ENCODE results near the gene SIRPA. TPM values are rescaled to one million over a fixed set of nuclear protein-coding genes. Genes with fewer than 3 reads are reported as not detected.

Gene SIRPA
- total RNA-seq, 1 donor from 2014 or later: not detected

DNA sequence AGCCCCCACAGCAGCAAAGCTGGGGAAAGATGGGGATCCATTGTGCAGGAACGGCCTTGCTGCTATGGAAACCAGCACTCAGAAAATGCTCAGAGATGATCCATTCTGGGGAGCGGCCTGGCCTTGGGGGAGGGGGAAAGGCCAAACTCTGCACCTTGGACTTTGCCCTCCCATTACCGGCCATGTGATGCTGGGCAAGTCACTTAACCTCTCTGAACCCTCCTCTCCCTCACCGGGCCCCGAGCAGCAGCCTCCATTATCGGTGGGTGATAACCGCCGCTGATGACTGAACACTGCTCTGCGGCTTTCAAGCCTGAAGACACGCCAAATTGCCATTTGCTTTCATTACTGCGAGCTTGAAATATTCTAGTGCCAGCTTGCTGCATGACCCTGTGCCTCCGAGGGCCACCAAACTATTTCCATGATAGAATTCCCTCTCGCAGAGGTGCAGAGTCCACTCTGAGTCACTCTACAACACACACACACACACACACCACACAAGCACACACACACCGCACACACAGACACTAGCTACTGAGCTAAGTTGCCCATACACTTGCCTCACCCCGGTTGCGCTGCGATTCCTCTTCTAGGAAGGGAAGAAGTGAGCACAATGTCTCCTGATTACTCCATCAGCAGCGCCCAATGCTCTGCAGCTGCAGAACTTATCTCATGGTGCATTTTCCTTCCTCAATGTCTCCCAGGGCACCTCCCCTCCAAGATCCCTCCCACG is 20.6 kb upstream of the SIRPA start:
- intact Hi-C loops (cut with micrococcal nuclease): loop anchor here (10.0 kb wide), 1 partner anchor 70 kb away; no protein-coding TSS in a partner anchor

DNA sequence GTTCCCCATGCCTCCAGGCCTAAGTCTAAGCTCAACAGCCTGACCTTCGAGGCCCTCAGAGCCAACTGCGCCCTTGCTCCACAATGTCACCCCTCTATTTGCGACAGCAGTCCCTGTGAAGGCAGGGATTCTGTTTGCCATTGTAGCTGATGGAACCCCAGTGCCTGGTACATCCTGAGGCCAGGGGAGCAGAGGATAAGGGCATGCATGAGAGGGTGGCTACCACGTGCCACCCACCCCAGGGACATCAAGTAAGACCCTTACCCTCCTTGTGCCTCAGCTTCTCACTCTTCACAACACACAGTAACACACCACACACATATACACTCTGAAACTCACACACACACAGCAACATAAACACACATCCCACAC is 20.0 kb upstream of the SIRPA start:
- H3K4me1 Mint-ChIP-seq (ENCODE audit: low read depth): no peaks in the 10 kb centered on the region

More for the DNA sequence above, 20.6 kb upstream of the SIRPA start:
- no peak overlapping the region for H3K4me3 Mint-ChIP-seq (ENCODE audit: low read depth)
- no peak for DNase-seq (ENCODE audit: low spot score)
- no peaks in the 10 kb centered on the region for H3K36me3 Mint-ChIP-seq (ENCODE audit: low read depth)
- no peak overlapping the region for H3K27ac Mint-ChIP-seq
- H3K4me1 Mint-ChIP-seq (ENCODE audit: low read depth): no peaks in the 10 kb centered on the region
- H3K9me3 Mint-ChIP-seq: no peaks in the 10 kb centered on the region
- H3K27me3 Mint-ChIP-seq (ENCODE audit: low read depth): no peaks in the 10 kb centered on the region

GRCh38 chr20:1875762-1876161 is 19.4 kb upstream of the SIRPA start:
- H3K36me3 Mint-ChIP-seq (ENCODE audit: low read depth): no peaks in the 10 kb centered on the region
- no peaks in the 10 kb centered on the region for H3K9me3 Mint-ChIP-seq
- H3K27me3 Mint-ChIP-seq (ENCODE audit: low read depth): no peaks in the 10 kb centered on the region
- H3K4me1 Mint-ChIP-seq (ENCODE audit: low read depth): no peaks in the 10 kb centered on the region
- H3K4me3 Mint-ChIP-seq (ENCODE audit: low read depth): no peak overlapping the region
- H3K27ac Mint-ChIP-seq: no peak overlapping the region
- intact Hi-C loops (cut with micrococcal nuclease): loop anchor here (10.0 kb wide), 1 partner anchor 71 kb away; no protein-coding TSS in a partner anchor
- DNase-seq (ENCODE audit: low spot score): no peak

More for the DNA sequence above, 20.0 kb upstream of the SIRPA start:
- Mint-ChIP-seq H3K27me3 (ENCODE audit: low read depth) (no peaks in the 10 kb centered on the region), H3K36me3 (ENCODE audit: low read depth) (no peaks in the 10 kb centered on the region), H3K4me3 (ENCODE audit: low read depth) (no peak overlapping the region), H3K9me3 (no peaks in the 10 kb centered on the region), H3K27ac (no peak overlapping the region)
- intact Hi-C loops (cut with micrococcal nuclease): loop anchor here (10.0 kb wide), 1 partner anchor 70 kb away; no protein-coding TSS in a partner anchor
- no peak for DNase-seq (ENCODE audit: low spot score)

DNA sequence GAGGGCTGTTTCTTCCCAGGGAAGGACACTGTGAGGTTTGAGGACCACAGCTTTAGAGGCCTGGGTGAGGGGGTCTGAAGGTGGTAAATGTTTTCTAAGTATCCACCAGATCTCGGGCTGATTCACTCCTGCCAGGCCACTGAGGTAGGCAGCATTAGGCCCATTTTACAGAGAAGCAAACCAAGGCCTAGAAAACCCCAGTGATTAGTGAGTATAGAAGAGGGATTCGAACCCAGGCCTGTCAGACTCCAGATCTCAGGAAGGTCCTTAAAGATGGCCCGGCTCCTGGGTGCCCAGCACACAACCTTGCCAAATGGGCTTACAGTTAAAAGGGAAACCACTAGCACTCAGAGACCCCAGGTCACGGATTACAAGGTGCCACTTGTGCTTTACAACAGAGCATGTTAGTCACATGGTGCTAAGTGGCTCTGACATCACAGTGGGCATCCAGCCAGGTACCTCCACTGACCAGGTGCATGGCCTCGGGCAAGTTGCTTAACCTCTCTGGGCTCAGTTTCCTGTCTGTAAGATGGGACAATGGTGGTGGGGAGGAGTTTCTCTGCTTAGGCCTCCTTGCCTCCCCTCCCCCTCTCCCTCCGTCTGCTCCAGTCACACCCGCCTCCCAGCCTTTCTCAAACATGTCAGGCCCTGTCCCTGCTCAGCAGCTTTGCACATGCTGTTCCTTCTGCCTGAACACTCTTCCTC is 18.8 kb upstream of the SIRPA start:
- Mint-ChIP-seq H3K27me3 (ENCODE audit: low read depth) (no peaks in the 10 kb centered on the region), H3K4me1 (ENCODE audit: low read depth) (no peaks in the 10 kb centered on the region), H3K27ac (no peak overlapping the region), H3K4me3 (ENCODE audit: low read depth) (no peak overlapping the region), H3K36me3 (ENCODE audit: low read depth) (no peaks in the 10 kb centered on the region), H3K9me3 (no peaks in the 10 kb centered on the region)
- intact Hi-C loops (cut with micrococcal nuclease): loop anchor here (10.0 kb wide), 1 partner anchor 72 kb away; no protein-coding TSS in a partner anchor
- no peak for DNase-seq (ENCODE audit: low spot score)

- Mint-ChIP-seq H3K4me3 (ENCODE audit: low read depth) (no peak overlapping the region), H3K9me3 (no peaks in the 10 kb centered on the region), H3K27ac (no peak overlapping the region), H3K4me1 (ENCODE audit: low read depth) (no peaks in the 10 kb centered on the region), H3K27me3 (ENCODE audit: low read depth) (no peaks in the 10 kb centered on the region), H3K36me3 (ENCODE audit: low read depth) (no peaks in the 10 kb centered on the region)
- intact Hi-C loops (cut with micrococcal nuclease): loop anchor here (10.0 kb wide), 1 partner anchor 72 kb away; no protein-coding TSS in a partner anchor
- DNase-seq (ENCODE audit: low spot score): no peak
Observed at GRCh38 chr20:1876975-1877608, 18.1 kb upstream of the SIRPA start.

- no peak overlapping the region for H3K27ac Mint-ChIP-seq
- intact Hi-C loops (cut with micrococcal nuclease): loop anchor here (10.0 kb wide), 1 partner anchor 73 kb away; no protein-coding TSS in a partner anchor
- H3K4me1 Mint-ChIP-seq (ENCODE audit: low read depth): no peaks in the 10 kb centered on the region
- no peaks in the 10 kb centered on the region for H3K9me3 Mint-ChIP-seq
- H3K4me3 Mint-ChIP-seq (ENCODE audit: low read depth): no peak overlapping the region
- no peaks in the 10 kb centered on the region for H3K36me3 Mint-ChIP-seq (ENCODE audit: low read depth)
- H3K27me3 Mint-ChIP-seq (ENCODE audit: low read depth): peaks cover 3% of the 10 kb centered on the region
- no peak for DNase-seq (ENCODE audit: low spot score)
Observed at GRCh38 chr20:1877609-1878200, 17.5 kb upstream of the SIRPA start.

DNA sequence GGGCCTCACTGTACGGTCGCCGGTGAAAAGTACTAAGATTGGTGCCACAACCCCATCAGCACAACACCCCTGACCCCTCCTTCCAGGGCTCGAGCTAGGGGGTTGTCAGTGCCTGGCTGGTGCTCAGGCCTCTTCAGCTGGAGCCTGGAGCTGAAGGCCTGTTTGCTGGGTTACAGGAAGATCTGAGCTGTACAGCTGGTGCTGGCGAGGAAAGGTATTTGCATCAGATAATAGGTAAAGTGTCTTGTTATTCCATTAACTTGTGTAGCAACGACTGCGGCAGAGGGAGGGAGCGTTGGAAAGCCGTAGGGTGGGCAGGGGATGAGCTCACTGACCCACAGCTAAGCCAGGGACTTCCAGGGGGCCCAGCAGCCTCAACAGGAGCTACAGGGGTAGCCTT is 15.8 kb upstream of the SIRPA start:
- Mint-ChIP-seq H3K27me3 (ENCODE audit: low read depth) (peaks cover 8% of the 10 kb centered on the region), H3K4me3 (ENCODE audit: low read depth) (no peak overlapping the region), H3K9me3 (no peaks in the 10 kb centered on the region), H3K36me3 (ENCODE audit: low read depth) (no peaks in the 10 kb centered on the region), H3K4me1 (ENCODE audit: low read depth) (no peaks in the 10 kb centered on the region), H3K27ac (no peak overlapping the region)
- DNase-seq (ENCODE audit: low spot score): no peak
- intact Hi-C loops (cut with micrococcal nuclease): loop anchor here (10.0 kb wide), 1 partner anchor 75 kb away; no protein-coding TSS in a partner anchor

- Mint-ChIP-seq H3K27me3 (ENCODE audit: low read depth) (peaks cover 8% of the 10 kb centered on the region), H3K4me1 (ENCODE audit: low read depth) (no peaks in the 10 kb centered on the region), H3K36me3 (ENCODE audit: low read depth) (no peaks in the 10 kb centered on the region), H3K9me3 (no peaks in the 10 kb centered on the region), H3K4me3 (ENCODE audit: low read depth) (no peak overlapping the region), H3K27ac (no peak overlapping the region)
- DNase-seq (ENCODE audit: low spot score): no peak
- intact Hi-C loops (cut with micrococcal nuclease): loop anchor here (10.0 kb wide), 1 partner anchor 75 kb away; no protein-coding TSS in a partner anchor
Observed at GRCh38 chr20:1879934-1880333, 15.3 kb upstream of the SIRPA start.

DNA sequence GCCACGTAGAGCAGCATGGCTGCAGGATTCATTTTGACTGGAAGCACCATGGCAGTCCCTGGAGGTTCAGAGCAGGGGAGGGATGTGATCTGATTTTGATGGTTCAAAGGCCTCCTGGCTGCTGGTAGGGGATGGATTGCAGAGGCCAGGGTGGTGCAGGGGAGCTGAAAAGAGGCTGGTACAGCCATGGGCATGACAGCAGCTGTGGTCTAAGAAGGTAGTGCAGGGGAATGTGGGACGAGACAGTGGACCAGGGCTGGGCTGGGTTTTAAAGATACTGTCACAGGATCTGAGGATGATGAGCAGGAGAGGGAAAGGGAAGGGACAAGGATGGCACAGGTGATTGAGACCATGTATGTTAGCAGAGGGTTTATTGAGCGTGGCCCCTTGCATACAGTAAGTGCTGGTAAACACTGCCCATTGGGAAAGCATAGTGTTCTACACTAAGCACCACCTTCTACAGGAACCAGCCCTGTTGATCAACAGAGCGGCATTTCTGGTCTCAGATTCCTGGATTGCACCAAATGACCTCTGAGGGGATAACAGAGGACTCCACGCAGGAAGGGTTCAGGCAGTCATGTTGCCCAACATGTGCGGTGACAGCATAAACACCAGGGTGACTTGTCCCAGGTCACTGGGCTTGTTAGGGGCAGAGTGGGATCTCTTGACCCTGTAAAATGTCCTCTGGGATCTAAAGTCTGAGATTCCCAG is 14.5 kb upstream of the SIRPA start:
- peaks cover 8% of the 10 kb centered on the region for H3K27me3 Mint-ChIP-seq (ENCODE audit: low read depth)
- no peaks in the 10 kb centered on the region for H3K36me3 Mint-ChIP-seq (ENCODE audit: low read depth)
- no peak overlapping the region for H3K27ac Mint-ChIP-seq
- H3K9me3 Mint-ChIP-seq: no peaks in the 10 kb centered on the region
- DNase-seq (ENCODE audit: low spot score): no peak
- intact Hi-C loops (cut with micrococcal nuclease): no loop called here
- no peaks in the 10 kb centered on the region for H3K4me1 Mint-ChIP-seq (ENCODE audit: low read depth)
- no peak overlapping the region for H3K4me3 Mint-ChIP-seq (ENCODE audit: low read depth)

GRCh38 chr20:1881240-1881835 is 13.9 kb upstream of the SIRPA start:
- no peak overlapping the region for H3K4me3 Mint-ChIP-seq (ENCODE audit: low read depth)
- no peaks in the 10 kb centered on the region for H3K4me1 Mint-ChIP-seq (ENCODE audit: low read depth)
- intact Hi-C loops (cut with micrococcal nuclease): no loop called here
- no peak overlapping the region for H3K27ac Mint-ChIP-seq
- DNase-seq (ENCODE audit: low spot score): no peak
- no peaks in the 10 kb centered on the region for H3K36me3 Mint-ChIP-seq (ENCODE audit: low read depth)
- H3K27me3 Mint-ChIP-seq (ENCODE audit: low read depth): peaks cover 10% of the 10 kb centered on the region
- no peaks in the 10 kb centered on the region for H3K9me3 Mint-ChIP-seq

- DNase-seq (ENCODE audit: low spot score): no peak
- intact Hi-C loops (cut with micrococcal nuclease): no loop called here
- Mint-ChIP-seq H3K4me3 (ENCODE audit: low read depth) (no peak overlapping the region), H3K27me3 (ENCODE audit: low read depth) (peaks cover 10% of the 10 kb centered on the region), H3K9me3 (no peaks in the 10 kb centered on the region), H3K4me1 (ENCODE audit: low read depth) (no peaks in the 10 kb centered on the region), H3K36me3 (ENCODE audit: low read depth) (no peaks in the 10 kb centered on the region), H3K27ac (no peak overlapping the region)
Observed at GRCh38 chr20:1882026-1882425, 13.2 kb upstream of the SIRPA start.

GRCh38 chr20:1883986-1884385 is 11.2 kb upstream of the SIRPA start:
- Mint-ChIP-seq H3K36me3 (ENCODE audit: low read depth) (no peaks in the 10 kb centered on the region), H3K9me3 (no peaks in the 10 kb centered on the region), H3K4me3 (ENCODE audit: low read depth) (no peak overlapping the region), H3K27me3 (ENCODE audit: low read depth) (peaks cover 22% of the 10 kb centered on the region), H3K4me1 (ENCODE audit: low read depth) (no peaks in the 10 kb centered on the region), H3K27ac (no peak overlapping the region)
- no peak for DNase-seq (ENCODE audit: low spot score)
- intact Hi-C loops (cut with micrococcal nuclease): no loop called here
